Muscle layer of duodenum (tissue), 2 donors: ENCODE measurements around the gene ZNF512B.
A peak's percentile ranks its signal among the peaks of the same experiment; 100 is the strongest.

Experiments
- H3K27ac ChIP-seq: one replicate; pipeline ENCODE4 v1.7.0; 2013; ENCODE audit warnings: mild to moderate bottlenecking, low read length
- H3K27me3 ChIP-seq: one replicate; pipeline ENCODE4 v1.7.0; 2013; ENCODE audit warnings: low read depth, mild to moderate bottlenecking, control low read depth, low read length
- H3K36me3 ChIP-seq, 2 donors: one replicate each; pipeline ENCODE4 v1.7.0; 2013; ENCODE audit warnings: low read length in 2 of 2, control low read depth in 1 of 2, mild to moderate bottlenecking in 1 of 2; ENCODE audit not compliant: insufficient read depth in 2 of 2, control insufficient read depth in 1 of 2
- H3K4me1 ChIP-seq, 2 donors: one replicate each; pipeline ENCODE4 v1.7.0; 2013; ENCODE audit warnings: low read length in 2 of 2, mild to moderate bottlenecking in 2 of 2, control low read depth in 1 of 2, moderate library complexity in 1 of 2; ENCODE audit not compliant: insufficient read depth in 2 of 2, control insufficient read depth in 1 of 2
- H3K4me3 ChIP-seq, 2 donors: one replicate each; pipeline ENCODE4 v1.7.0; 2013; ENCODE audit warnings: low read length in 2 of 2, low read depth in 1 of 2, mild to moderate bottlenecking in 1 of 2
- H3K9me3 ChIP-seq, 2 donors: one replicate each; pipeline ENCODE4 v1.7.0; 2013; ENCODE audit warnings: low read length in 2 of 2, control low read depth in 1 of 2, mild to moderate bottlenecking in 1 of 2; ENCODE audit not compliant: control insufficient read depth in 1 of 2
- donor health status: healthy.

The ZNF512B gene

GRCh38 chr20:63959699-63960075, 10.0 kb downstream of the ZNF512B start:
- Histone ChIP-seq H3K4me1 (peaks cover 0 to 25% of the 10 kb centered on the region in 2 donors), H3K4me3 (no peak overlapping the region), H3K27me3 (no peaks in the 10 kb centered on the region), H3K27ac (no peak overlapping the region), H3K9me3 (no peaks in the 10 kb centered on the region), H3K36me3 (peaks cover 0 to 50% of the 10 kb centered on the region in 2 donors)

- H3K27me3 ChIP-seq, result no peaks in the 10 kb centered on the region
- no peak overlapping the region for H3K27ac ChIP-seq
- H3K4me3 ChIP-seq, result no peak overlapping the region
- peaks cover 3 to 31% of the 10 kb centered on the region in 2 donors for H3K4me1 ChIP-seq
- peaks cover 0 to 45% of the 10 kb centered on the region in 2 donors for H3K36me3 ChIP-seq
- no peaks in the 10 kb centered on the region for H3K9me3 ChIP-seq
Measured at GRCh38 chr20:63958964-63959698, 10.6 kb downstream of the ZNF512B start.

- H3K27ac ChIP-seq, result no peak overlapping the region
- H3K36me3 ChIP-seq, result peaks cover 0 to 39% of the 10 kb centered on the region in 2 donors
- H3K27me3 ChIP-seq, result no peaks in the 10 kb centered on the region
- H3K4me1 ChIP-seq, result peaks cover 9 to 37% of the 10 kb centered on the region in 2 donors
- no peaks in the 10 kb centered on the region for H3K9me3 ChIP-seq
- H3K4me3 ChIP-seq, result no peak overlapping the region
Measured at GRCh38 chr20:63958471-63958870, 11.3 kb downstream of the ZNF512B start.

- no peaks in the 10 kb centered on the region for H3K27me3 ChIP-seq
- no peaks in the 10 kb centered on the region for H3K9me3 ChIP-seq
- H3K27ac ChIP-seq, result no peak overlapping the region
- H3K4me3 ChIP-seq, result no peak overlapping the region
- peaks cover 0 to 33% of the 10 kb centered on the region in 2 donors for H3K36me3 ChIP-seq
- H3K4me1 ChIP-seq, result peaks cover 9 to 40% of the 10 kb centered on the region in 2 donors
Measured at GRCh38 chr20:63957690-63958441, 11.9 kb downstream of the ZNF512B start.

- peak overlapping the region; percentile 56 for H3K27ac ChIP-seq
- peaks cover 9 to 46% of the 10 kb centered on the region in 2 donors for H3K4me1 ChIP-seq
- no peaks in the 10 kb centered on the region for H3K9me3 ChIP-seq
- peak overlapping the region; percentile 33 to 96 for H3K4me3 ChIP-seq
- H3K27me3 ChIP-seq, result no peaks in the 10 kb centered on the region
- H3K36me3 ChIP-seq, result peaks cover 0 to 26% of the 10 kb centered on the region in 2 donors
Measured at GRCh38 chr20:63957004-63957689, 12.6 kb downstream of the ZNF512B start.

- Histone ChIP-seq H3K4me1 (peaks cover 9 to 51% of the 10 kb centered on the region in 2 donors), H3K9me3 (no peaks in the 10 kb centered on the region), H3K27ac (no peak overlapping the region), H3K4me3 (peak overlapping the region; percentile 33 to 96), H3K36me3 (peaks cover 0 to 21% of the 10 kb centered on the region in 2 donors), H3K27me3 (no peaks in the 10 kb centered on the region)
Measured at GRCh38 chr20:63956664-63957003, 13.1 kb downstream of the ZNF512B start.

GRCh38 chr20:63955827-63956663, 13.7 kb downstream of the ZNF512B start, which contains the start of gene UCKL1:
UCKL1 (minus strand) TSS chr20:63956416; CDS start chr20:63956372, 44 bp downstream.
- Histone ChIP-seq H3K27ac (peak within 1 kb of the TSS; percentile 56), H3K27me3 (no peaks in the 10 kb centered on the region), H3K4me1 (peaks cover 10 to 57% of the 10 kb centered on the region in 2 donors), H3K4me3 (peak within 1 kb of the TSS; percentile 76 to 96), H3K9me3 (no peaks in the 10 kb centered on the region), H3K36me3 (peaks cover 0 to 15% of the 10 kb centered on the region in 2 donors)

- Histone ChIP-seq H3K4me3 (peak overlapping the region; percentile 76 to 96), H3K9me3 (no peaks in the 10 kb centered on the region), H3K36me3 (peaks cover 0 to 15% of the 10 kb centered on the region in 2 donors), H3K27me3 (no peaks in the 10 kb centered on the region), H3K4me1 (peaks cover 16 to 64% of the 10 kb centered on the region in 2 donors), H3K27ac (peak overlapping the region; percentile 39)
Measured at GRCh38 chr20:63955281-63955826, 14.4 kb downstream of the ZNF512B start.

GRCh38 chr20:63953764-63954429, 15.8 kb downstream of the ZNF512B start:
- H3K36me3 ChIP-seq, result peaks cover 0 to 1% of the 10 kb centered on the region in 2 donors
- peaks cover 24 to 78% of the 10 kb centered on the region in 2 donors for H3K4me1 ChIP-seq
- peak overlapping the region; percentile 7 to 96 for H3K4me3 ChIP-seq
- H3K9me3 ChIP-seq, result no peaks in the 10 kb centered on the region
- no peaks in the 10 kb centered on the region for H3K27me3 ChIP-seq
- no peak overlapping the region for H3K27ac ChIP-seq

GRCh38 chr20:63952769-63953168, 17.0 kb downstream of the ZNF512B start:
- H3K36me3 ChIP-seq, result no peaks in the 10 kb centered on the region

More at GRCh38 chr20:63952769-63953168, 17.0 kb downstream of the ZNF512B start:
- Histone ChIP-seq H3K4me3 (no peak overlapping the region), H3K4me1 (peaks cover 27 to 86% of the 10 kb centered on the region in 2 donors), H3K27ac (no peak overlapping the region), H3K9me3 (no peaks in the 10 kb centered on the region), H3K27me3 (no peaks in the 10 kb centered on the region)
